Gastrocnemius medialis (tissue), 4 donors: Measurements from ENCODE around the gene SMYD2. TPM values are rescaled to one million over a fixed set of nuclear protein-coding genes. Genes with fewer than 3 reads are reported as not detected.
A peak's percentile ranks its signal among the peaks of the same experiment; 100 is the strongest.

Experiments used
- ATAC-seq, 2 donors: fragments of 150-250 bp; one replicate each; pipeline ENCODE4 v1.9.1; 2016
- DNase-seq, 2 donors: peaks; one replicate each; pipeline ENCODE4 v3.0.0-alpha.2; 2019
- H3K27ac ChIP-seq, 4 donors: fragments of 200-600 bp; sonication (generic); 1 replicate in 1 of 4; 2 replicates in 3 of 4; pipeline ENCODE4 v1.5.1; 2016 to 2018; ENCODE audit warnings: mild to moderate bottlenecking in 2 of 4, moderate library complexity in 1 of 4
- H3K27me3 ChIP-seq, 3 donors: fragments of 200-600 bp; sonication (generic) in 2 of 3; 1 replicate in 1 of 3; 2 replicates in 2 of 3; pipeline versions ENCODE4 v1.5.1 to v1.6.0; 2016 to 2019; ENCODE audit warnings: mild to moderate bottlenecking in 1 of 3, moderate library complexity in 1 of 3
- H3K36me3 ChIP-seq, 2 donors: fragments of 200-600 bp; sonication (generic) in 1 of 2; one replicate each; pipeline ENCODE4 v1.5.1; 2017 to 2018
- H3K4me1 ChIP-seq, 2 donors: fragments of 200-600 bp; sonication (generic) in 1 of 2; one replicate each; pipeline ENCODE4 v1.5.1; 2016 to 2017; ENCODE audit warnings: mild to moderate bottlenecking in 2 of 2
- H3K4me3 ChIP-seq, 4 donors: fragments of 200-600 bp; sonication (generic) in 3 of 4; 1 replicate in 1 of 4; 2 replicates in 3 of 4; pipeline ENCODE4 v1.5.1; 2016 to 2019; ENCODE audit warnings: mild to moderate bottlenecking in 2 of 4
- H3K9me3 ChIP-seq, 3 donors: fragments of 200-600 bp; sonication (generic) in 2 of 3; 1 replicate in 1 of 3; 2 replicates in 2 of 3; pipeline ENCODE4 v1.5.1; 2016 to 2019
- CTCF ChIP-seq, 5 experiments: fragments of 450-650 bp in 3 of 5; fragments of 200-600 bp in 2 of 5; sonication (generic) in 2 of 5; IDR thresholded peaks in 4 of 5; conservative IDR thresholded peaks in 1 of 5; 1 replicate in 4 of 5; 2 replicates in 1 of 5; pipeline ENCODE4 v1.5.1; 2016 to 2019; ENCODE audit warnings: antibody characterized with exemption in 5 of 5, mild to moderate bottlenecking in 3 of 5, moderate library complexity in 3 of 5
- POLR2A ChIP-seq, 2 donors: fragments of 450-650 bp; IDR thresholded peaks; one replicate each; pipeline ENCODE4 v1.6.1; 2017; ENCODE audit warnings: antibody characterized with exemption in 2 of 2, mild to moderate bottlenecking in 2 of 2, moderate library complexity in 2 of 2
- in situ Hi-C, 4 donors: fragments of 200-750 bp; cut with MboI; loops; one replicate each; pipeline versions ENCODE4 v1.15.0 to v1.8.0; 2017; ENCODE audit warnings: low sequenced_read_pairs in 4 of 4
- intact Hi-C: fragments of 100-400 bp; cut with DNase I; formaldehyde crosslinking; loops from one replicate; pipeline ENCODE4 v1.15.1; 2023; ENCODE audit warnings: low total_unique reads
- total RNA-seq, 4 donors: library from RNA; depleted of rRNA; stranded (reverse); fragments of >200 nt; gene quantifications; one replicate each; pipeline versions ENCODE4 v1.1.0 to v1.2.3, GENCODE V29; 2016

The SMYD2 gene
- total RNA-seq, 4 donors from 2014 or later = 57.2 to 112 (median 80.4) TPM

GRCh38 chr1:214259353-214259977 lies 21.5 kb upstream of the SMYD2 start:
- Histone ChIP-seq H3K9me3 (no peaks in the 10 kb centered on the region), H3K36me3 (no peaks in the 10 kb centered on the region), H3K27me3 (no peaks in the 10 kb centered on the region), H3K4me1 (peaks cover 17 to 30% of the 10 kb centered on the region in 2 donors), H3K27ac (peak overlapping the region; percentile 54 to 89 (median 69)), H3K4me3 (no peak overlapping the region)
- no peak for DNase-seq
- intact Hi-C loops (no loop called here), in situ Hi-C loops (loop anchor here in 1 of 4 donors (5.0 kb wide), 1 partner anchor 68 kb away; no protein-coding TSS in a partner anchor)
- no peak for ATAC-seq
- TF ChIP-seq POLR2A (IDR thresholded peaks at IDR 0.05) (no peak), CTCF (IDR thresholded peaks at IDR 0.05 in 4 of 5, conservative IDR thresholded peaks at IDR 0.05 in 1 of 5) (no peak)

- H3K27me3 ChIP-seq = no peaks in the 10 kb centered on the region
- H3K9me3 ChIP-seq = no peaks in the 10 kb centered on the region
- H3K27ac ChIP-seq = peak overlapping the region; percentile 79 to 89 (median 86)
- H3K4me1 ChIP-seq = peaks cover 17 to 30% of the 10 kb centered on the region in 2 donors
- TF ChIP-seq CTCF (IDR thresholded peaks at IDR 0.05 in 4 of 5, conservative IDR thresholded peaks at IDR 0.05 in 1 of 5) (no peak), POLR2A (IDR thresholded peaks at IDR 0.05) (no peak)
- H3K4me3 ChIP-seq = no peak overlapping the region
- H3K36me3 ChIP-seq = no peaks in the 10 kb centered on the region
- in situ Hi-C loops (loop anchor here in 1 of 4 donors (5.0 kb wide), 1 partner anchor 72 kb away; no protein-coding TSS in a partner anchor), intact Hi-C loops (loop anchor here (1.0 to 5.0 kb wide), 7 partner anchors 20 to 177 kb away; no protein-coding TSS in a partner anchor)
- DNase-seq = no peak
- no peak for ATAC-seq
Measured at GRCh38 chr1:214260561-214261205, 20.3 kb upstream of the SMYD2 start.

- intact Hi-C loops (loop anchor here (1.0 to 5.0 kb wide), 7 partner anchors 19 to 176 kb away; no protein-coding TSS in a partner anchor), in situ Hi-C loops (loop anchor here in 1 of 4 donors (5.0 kb wide), 1 partner anchor 71 kb away; no protein-coding TSS in a partner anchor)
- peak overlapping the region; percentile 79 to 89 (median 86) for H3K27ac ChIP-seq
- H3K9me3 ChIP-seq = no peaks in the 10 kb centered on the region
- ATAC-seq (peak; percentile 89 to 92), DNase-seq (peak; percentile 84 to 91)
- peaks cover 17 to 30% of the 10 kb centered on the region in 2 donors for H3K4me1 ChIP-seq
- no peaks in the 10 kb centered on the region for H3K36me3 ChIP-seq
- TF ChIP-seq CTCF (IDR thresholded peaks at IDR 0.05 in 4 of 5, conservative IDR thresholded peaks at IDR 0.05 in 1 of 5) (peak; percentile 90 to 98 (median 97)), POLR2A (IDR thresholded peaks at IDR 0.05) (no peak)
- H3K27me3 ChIP-seq = no peaks in the 10 kb centered on the region
- H3K4me3 ChIP-seq = peak overlapping the region; percentile 28 to 52 (median 35)
Measured at GRCh38 chr1:214261206-214262123, 19.5 kb upstream of the SMYD2 start.

GRCh38 chr1:214264196-214264595 lies 16.8 kb upstream of the SMYD2 start:
- Histone ChIP-seq H3K36me3 (no peaks in the 10 kb centered on the region), H3K27me3 (no peaks in the 10 kb centered on the region), H3K4me3 (no peak overlapping the region), H3K9me3 (no peaks in the 10 kb centered on the region), H3K27ac (no peak overlapping the region), H3K4me1 (peaks cover 19 to 34% of the 10 kb centered on the region in 2 donors)
- TF ChIP-seq POLR2A (IDR thresholded peaks at IDR 0.05) (no peak), CTCF (IDR thresholded peaks at IDR 0.05 in 4 of 5, conservative IDR thresholded peaks at IDR 0.05 in 1 of 5) (no peak)
- in situ Hi-C loops = loop anchor here in 1 of 4 donors (5.0 kb wide), 1 partner anchor 68 kb away; no protein-coding TSS in a partner anchor
- intact Hi-C loops = loop anchor here (5.0 kb wide), 2 partner anchors 33 to 173 kb away; no protein-coding TSS in a partner anchor
- no peak for ATAC-seq
- no peak for DNase-seq
